Body of pancreas (tissue), 4 donors: ENCODE results near the gene PRKCB. TPM values are rescaled to one million over a fixed set of nuclear protein-coding genes. Genes with fewer than 3 reads are reported as not detected.
"Not testable (repeated sequence)": the region's sequence is repeated elsewhere in the genome, so short reads cannot be mapped to it uniquely, and the experiment has no call there.

Experiments used
- ATAC-seq: fragments of 150-250 bp; one replicate; pipeline ENCODE4 v1.9.1; 2016
- DNase-seq, 4 donors: peaks; one replicate each; pipeline ENCODE4 v3.0.0-alpha.2; 2019
- H3K27ac ChIP-seq, 4 donors: fragments of 200-600 bp; sonication (generic); 1 replicate in 3 of 4; 2 replicates in 1 of 4; pipeline versions ENCODE4 v1.5.1 to v1.6.1; 2016 to 2019; ENCODE audit warnings: mild to moderate bottlenecking in 1 of 4, mixed read lengths in 1 of 4, moderate library complexity in 1 of 4
- H3K27me3 ChIP-seq, 2 donors: fragments of 200-600 bp; sonication (generic); one replicate each; pipeline ENCODE4 v1.6.0; 2016; ENCODE audit warnings: mild to moderate bottlenecking in 1 of 2
- H3K36me3 ChIP-seq, 2 donors: fragments of 200-600 bp; sonication (generic); replicated peaks in 1 of 2; 2 replicates each; pipeline ENCODE4 v1.5.1; 2016; ENCODE audit warnings: low read depth in 2 of 2; ENCODE audit not compliant: insufficient read depth in 1 of 2
- H3K4me1 ChIP-seq: fragments of 200-600 bp; sonication (generic); one replicate; pipeline ENCODE4 v1.6.0; 2016
- H3K4me3 ChIP-seq, 2 donors: fragments of 200-600 bp; sonication (generic); 1 replicate in 1 of 2; 2 replicates in 1 of 2; pipeline ENCODE4 v1.5.1; 2016 to 2019
- H3K9me3 ChIP-seq, 3 donors: fragments of 200-600 bp; sonication (generic); 1 replicate in 2 of 3; 2 replicates in 1 of 3; pipeline ENCODE4 v1.5.1; 2016
- CTCF ChIP-seq, 7 experiments: fragments of 450-650 bp in 4 of 7; fragments of 200-600 bp in 3 of 7; sonication (generic) in 3 of 7; IDR thresholded peaks; one replicate each; pipeline ENCODE4 v1.5.1; 2016 to 2019; ENCODE audit warnings: antibody characterized with exemption in 7 of 7
- POLR2A ChIP-seq, 3 donors: fragments of 450-650 bp; IDR thresholded peaks; one replicate each; pipeline ENCODE4 v1.6.1; 2016; ENCODE audit warnings: antibody characterized with exemption in 3 of 3, mild to moderate bottlenecking in 2 of 3
- WGBS, 2 donors: methylation state at CpG; one replicate each; pipeline ENCODE4 v1.1.5; 2017; 5-methylcytosine and 5-hydroxymethylcytosine counted together
- intact Hi-C: fragments of 100-400 bp; cut with DNase I; formaldehyde crosslinking; loops from one replicate; pipeline ENCODE4 v1.15.1; 2023
- total RNA-seq, 2 donors: library from RNA; depleted of rRNA; stranded (reverse); fragments of >200 nt; gene quantifications; one replicate each; pipeline ENCODE4 v1.1.0, GENCODE V29; 2016

PRKCB gene
- total RNA-seq, 2 donors from 2014 or later, result 0.33 to 10.6 TPM

- H3K27me3 ChIP-seq, result no peaks in the 10 kb centered on the region
- H3K4me1 ChIP-seq, result no peaks in the 10 kb centered on the region
Observed at GRCh38 chr16:24234737-24235136, 399.0 kb downstream of the PRKCB start.

GRCh38 chr16:24235806-24236205 lies 400.0 kb downstream of the PRKCB start:
- peaks cover 0 to 11% (median 0%) of the 10 kb centered on the region in 3 donors for H3K9me3 ChIP-seq
- H3K27ac ChIP-seq, result no peak overlapping the region
- intact Hi-C loops, result no loop called here
- TF ChIP-seq POLR2A (IDR thresholded peaks at IDR 0.05) (no peak), CTCF (IDR thresholded peaks at IDR 0.05) (no peak)
- WGBS, 2 donors, result 23 to 33% methylated on average over 1 to 2 of the region's 2 CpGs
- no peak overlapping the region for H3K4me3 ChIP-seq
- DNase-seq (no peak), ATAC-seq (no peak)
- H3K36me3 ChIP-seq, result no peaks in the 10 kb centered on the region
- no peaks in the 10 kb centered on the region for H3K27me3 ChIP-seq
- H3K4me1 ChIP-seq, result no peaks in the 10 kb centered on the region

More at GRCh38 chr16:24234737-24235136, 399.0 kb downstream of the PRKCB start:
- ATAC-seq, result no peak
- TF ChIP-seq CTCF (IDR thresholded peaks at IDR 0.05) (no peak), POLR2A (IDR thresholded peaks at IDR 0.05) (no peak)
- WGBS, 2 donors, result 47 to 54% methylated on average over 5 of the region's 5 CpGs
- Histone ChIP-seq H3K4me3 (no peak overlapping the region), H3K36me3 (no peaks in the 10 kb centered on the region), H3K27ac (no peak overlapping the region), H3K9me3 (peaks cover 0 to 11% (median 0%) of the 10 kb centered on the region in 3 donors)
- intact Hi-C loops, result no loop called here
- no peak for DNase-seq

GRCh38 chr16:24238846-24239245 lies 403.1 kb downstream of the PRKCB start:
- H3K36me3 ChIP-seq, ATAC-seq, DNase-seq, intact Hi-C loops, H3K27ac ChIP-seq, H3K27me3 ChIP-seq, H3K4me1 ChIP-seq, H3K4me3 ChIP-seq: not testable (repeated sequence)
- H3K9me3 ChIP-seq, result peaks cover 0 to 11% (median 0%) of the 10 kb centered on the region in 3 donors
- 26 to 35% methylated on average over 2 of the region's 2 CpGs for WGBS, 2 donors

GRCh38 chr16:24246911-24247607 lies 411.3 kb downstream of the PRKCB start:
- H3K9me3 ChIP-seq, result no peaks in the 10 kb centered on the region
- H3K4me3 ChIP-seq, result no peak overlapping the region
- intact Hi-C loops, result no loop called here
- DNase-seq (no peak), ATAC-seq (no peak)
- 48 to 52% methylated on average over 4 of the region's 4 CpGs for WGBS, 2 donors
- TF ChIP-seq POLR2A (IDR thresholded peaks at IDR 0.05), result no peak
- no peak for TF ChIP-seq CTCF (IDR thresholded peaks at IDR 0.05)
- no peaks in the 10 kb centered on the region for H3K36me3 ChIP-seq
- no peak overlapping the region for H3K27ac ChIP-seq
- H3K4me1 ChIP-seq, result no peaks in the 10 kb centered on the region
- no peaks in the 10 kb centered on the region for H3K27me3 ChIP-seq

GRCh38 chr16:24253192-24253591 lies 417.4 kb downstream of the PRKCB start:
- Histone ChIP-seq H3K9me3 (no peaks in the 10 kb centered on the region), H3K36me3 (no peaks in the 10 kb centered on the region), H3K27ac (no peak overlapping the region), H3K4me3 (no peak overlapping the region), H3K27me3 (peaks cover 0 to 10% of the 10 kb centered on the region in 2 donors), H3K4me1 (no peaks in the 10 kb centered on the region)
- ATAC-seq, result peak; percentile 50
- TF ChIP-seq POLR2A (IDR thresholded peaks at IDR 0.05) (no peak), CTCF (IDR thresholded peaks at IDR 0.05) (peak; percentile 36 to 60 (median 52))
- DNase-seq, result peak; percentile 18 to 41 (median 26)
- intact Hi-C loops, result loop anchor here (10.0 kb wide), 1 partner anchor 208 kb away; no protein-coding TSS in a partner anchor
- WGBS, 2 donors, result 1 to 8% methylated on average over 5 to 7 of the region's 7 CpGs
